ENCODE data around the gene MRPL19.

Gene MRPL19

DNA sequence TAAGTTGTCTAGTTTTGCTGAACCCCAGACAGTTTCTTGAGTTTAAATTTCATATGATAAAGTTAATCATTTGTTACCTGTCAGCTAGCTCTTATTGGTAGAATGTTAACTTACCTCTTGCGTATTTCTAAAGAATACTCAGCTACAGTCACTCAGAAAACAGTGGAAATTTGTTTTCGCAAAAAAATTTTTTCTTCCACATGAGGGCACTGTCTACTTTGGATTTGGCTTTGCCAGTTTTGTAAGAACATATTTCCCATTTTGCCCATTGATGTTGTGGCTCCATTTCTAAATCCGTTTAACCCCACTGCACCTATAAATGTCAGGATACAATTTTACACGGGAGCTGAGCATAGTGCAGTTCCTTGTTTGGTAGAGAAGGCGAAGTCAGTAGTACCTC, 83.3 kb downstream of the MRPL19 start:
- Histone ChIP-seq H3K4me1 (ENCODE audit: insufficient read depth, insufficient read length) (no peaks in the 10 kb centered on the region), H3K27me3 (ENCODE audit: insufficient read depth, insufficient read length) (no peaks in the 10 kb centered on the region), H3K4me3 (ENCODE audit: insufficient read length, low read depth) (no peak overlapping the region), H3K36me3 (ENCODE audit: insufficient read depth, insufficient read length, low read length) (no peaks in the 10 kb centered on the region), H3K9me3 (ENCODE audit: insufficient read depth, low read length) (no peaks in the 10 kb centered on the region), H3K9ac (ENCODE audit: insufficient read length, low read depth) (no peak overlapping the region)
- DNase-seq (ENCODE audit: low read depth, low spot score): no peak
- TF ChIP-seq YY1 (IDR thresholded peaks at IDR 0.05; ENCODE audit: insufficient read depth, insufficient read length): no peak
- TF ChIP-seq SUZ12 (IDR thresholded peaks at IDR 0.05; ENCODE audit: extremely low read depth, insufficient read depth, insufficient read length): no peak
- no peak for TF ChIP-seq ZNF274 (IDR thresholded peaks at IDR 0.05; ENCODE audit: low read depth, low read length)

DNA sequence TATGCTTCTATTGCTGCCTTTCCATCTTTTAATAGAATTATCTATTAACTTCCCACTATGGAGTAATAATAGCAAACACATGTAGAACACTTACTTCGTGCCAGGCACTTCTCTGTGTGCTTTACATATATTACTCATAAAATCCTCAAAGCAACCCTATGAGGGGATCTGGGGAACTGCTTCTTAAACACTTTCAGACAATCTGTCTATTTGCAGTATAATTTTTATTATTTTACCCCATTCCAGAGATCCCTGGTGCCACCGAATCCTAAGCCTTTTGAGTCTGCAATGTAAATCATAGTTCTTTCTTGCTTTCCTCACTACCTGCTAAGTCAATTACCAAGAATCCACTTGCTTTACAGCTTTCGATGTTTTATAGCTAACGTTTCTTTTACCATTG, 89.7 kb downstream of the MRPL19 start:
- Histone ChIP-seq H3K9me3 (ENCODE audit: insufficient read depth, low read length) (no peaks in the 10 kb centered on the region), H3K36me3 (ENCODE audit: insufficient read depth, insufficient read length, low read length) (no peaks in the 10 kb centered on the region), H3K4me3 (ENCODE audit: insufficient read length, low read depth) (no peak overlapping the region), H3K27me3 (ENCODE audit: insufficient read depth, insufficient read length) (no peaks in the 10 kb centered on the region), H3K4me1 (ENCODE audit: insufficient read depth, insufficient read length) (no peaks in the 10 kb centered on the region), H3K9ac (ENCODE audit: insufficient read length, low read depth) (no peak overlapping the region)
- no peak for DNase-seq (ENCODE audit: low read depth, low spot score)
- TF ChIP-seq ZNF274 (IDR thresholded peaks at IDR 0.05; ENCODE audit: low read depth, low read length) (no peak), SUZ12 (IDR thresholded peaks at IDR 0.05; ENCODE audit: extremely low read depth, insufficient read depth, insufficient read length) (no peak), YY1 (IDR thresholded peaks at IDR 0.05; ENCODE audit: insufficient read depth, insufficient read length) (no peak)

DNA sequence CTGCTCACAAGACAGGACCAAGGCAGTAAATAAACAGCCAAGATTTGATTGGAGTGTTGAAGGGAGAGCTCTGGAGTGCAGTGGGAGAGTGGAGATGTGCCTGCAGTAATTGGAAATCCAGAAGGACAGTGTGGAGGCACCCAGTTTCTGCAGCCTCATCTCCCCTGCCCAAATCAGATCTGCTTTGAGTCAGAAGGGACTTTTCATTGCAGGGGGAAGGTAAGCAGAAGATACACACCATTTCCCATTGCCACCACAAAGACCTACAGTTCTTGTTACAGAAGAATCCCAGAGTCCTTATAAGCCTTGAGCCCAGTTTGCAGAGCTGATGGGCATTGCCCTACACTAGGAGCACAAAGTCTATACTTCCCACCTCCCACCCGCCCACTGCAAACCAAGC, 91.4 kb downstream of the MRPL19 start:
- Histone ChIP-seq H3K9ac (ENCODE audit: insufficient read length, low read depth) (no peak overlapping the region), H3K36me3 (ENCODE audit: insufficient read depth, insufficient read length, low read length) (no peaks in the 10 kb centered on the region), H3K9me3 (ENCODE audit: insufficient read depth, low read length) (no peaks in the 10 kb centered on the region), H3K4me1 (ENCODE audit: insufficient read depth, insufficient read length) (no peaks in the 10 kb centered on the region), H3K4me3 (ENCODE audit: insufficient read length, low read depth) (no peak overlapping the region), H3K27me3 (ENCODE audit: insufficient read depth, insufficient read length) (no peaks in the 10 kb centered on the region)
- no peak for DNase-seq (ENCODE audit: low read depth, low spot score)
- TF ChIP-seq SUZ12 (IDR thresholded peaks at IDR 0.05; ENCODE audit: extremely low read depth, insufficient read depth, insufficient read length) (no peak), ZNF274 (IDR thresholded peaks at IDR 0.05; ENCODE audit: low read depth, low read length) (no peak), YY1 (IDR thresholded peaks at IDR 0.05; ENCODE audit: insufficient read depth, insufficient read length) (no peak)

All from NT2/D1 (cell line).